ENCODE data around the gene CHST3.

- TF ChIP-seq CTCF (IDR thresholded peaks at IDR 0.05; ENCODE audit: insufficient read depth, low read length, poor library complexity, severe bottlenecking) (no peak), EZH2phosphoT487 (conservative IDR thresholded peaks at IDR 0.05; ENCODE audit: low read length) (no peak)
Observed at GRCh38 chr10:71959526-71959925, 4.7 kb upstream of the CHST3 start.
